DND-41 (cell line): Measurements from ENCODE around the gene EXOC3L4.

Experiments used
- ATAC-seq: fragments of 200-7000 bp; cut with Tn5 transposase; 3 replicates; pipeline ENCODE4 v1.9.1; 2021; ENCODE audit warnings: low read depth; ENCODE audit not compliant: insufficient read depth
- DNase-seq: peaks from one replicate; pipeline ENCODE4 v3.0.0-alpha.2; 2020
- H2AFZ ChIP-seq: 2 replicates; pipeline ENCODE4 v1.6.0; 2012; ENCODE audit warnings: low read depth, low read length
- H3K27ac ChIP-seq: 2 replicates; pipeline ENCODE4 v1.5.1; 2012; ENCODE audit warnings: low read length, inconsistent platforms
- H3K27me3 ChIP-seq: fragments of 200-600 bp; sonication (generic); 2 replicates; pipeline ENCODE4 v1.6.0; 2012; ENCODE audit warnings: low read length, mild to moderate bottlenecking, inconsistent platforms; ENCODE audit not compliant: insufficient read depth, poor library complexity
- H3K36me3 ChIP-seq: 2 replicates; pipeline ENCODE4 v1.5.1; 2012; ENCODE audit warnings: low read length, inconsistent platforms; ENCODE audit not compliant: insufficient read depth
- H3K4me1 ChIP-seq: 2 replicates; pipeline ENCODE4 v1.5.1; 2012; ENCODE audit warnings: mild to moderate bottlenecking, low read length; ENCODE audit not compliant: insufficient read depth
- H3K4me2 ChIP-seq: 2 replicates; pipeline ENCODE4 v1.6.0; 2012; ENCODE audit warnings: mild to moderate bottlenecking, moderate library complexity, low read length, inconsistent platforms; ENCODE audit not compliant: insufficient read depth
- H3K4me3 ChIP-seq, 2 experiments: fragments of 200-600 bp in 1 of 2; shearing (Covaris generic) in 1 of 2; 2 replicates each; pipeline ENCODE4 v1.5.1; 2012 to 2016; ENCODE audit warnings: inconsistent platforms in 2 of 2, low read length in 2 of 2, mild to moderate bottlenecking in 2 of 2, low read depth in 1 of 2, moderate library complexity in 1 of 2
- H3K79me2 ChIP-seq: 2 replicates; pipeline ENCODE4 v1.6.0; 2012; ENCODE audit warnings: low read length, inconsistent platforms; ENCODE audit not compliant: insufficient read depth
- H3K9ac ChIP-seq: 2 replicates; pipeline ENCODE4 v1.6.0; 2012; ENCODE audit warnings: low read depth, mild to moderate bottlenecking, inconsistent platforms, low read length, moderate library complexity
- H3K9me3 ChIP-seq: 2 replicates; pipeline ENCODE4 v1.5.1; 2012; ENCODE audit warnings: low read length, moderate library complexity, mild to moderate bottlenecking, inconsistent platforms; ENCODE audit not compliant: insufficient read depth, severe bottlenecking
- H4K20me1 ChIP-seq: 2 replicates; pipeline ENCODE4 v1.6.0; 2012; ENCODE audit warnings: low read length; ENCODE audit not compliant: insufficient read depth
- CTCF ChIP-seq: IDR thresholded peaks from 2 replicates; pipeline ENCODE4 v1.5.1; 2012; ENCODE audit warnings: borderline replicate concordance, low read length, moderate library complexity, mild to moderate bottlenecking; ENCODE audit not compliant: poor library complexity, severe bottlenecking; ENCODE audit errors: extremely low read depth
- EZH2 ChIP-seq: IDR thresholded peaks from 3 replicates; pipeline ENCODE4 v1.6.1; 2012; ENCODE audit warnings: borderline replicate concordance, low read depth, mild to moderate bottlenecking, moderate library complexity, low read length, inconsistent platforms; ENCODE audit not compliant: severe bottlenecking

Gene EXOC3L4

GRCh38 chr14:103052407-103052806, 42.1 kb upstream of the EXOC3L4 start:
- no peaks in the 10 kb centered on the region for H4K20me1 ChIP-seq
- TF ChIP-seq EZH2 (no peak), CTCF (no peak)
- H2AFZ ChIP-seq = no peak overlapping the region
- no peaks in the 10 kb centered on the region for H3K9me3 ChIP-seq
- no peaks in the 10 kb centered on the region for H3K79me2 ChIP-seq
- H3K36me3 ChIP-seq = no peaks in the 10 kb centered on the region
- peaks cover 9% of the 10 kb centered on the region for H3K27me3 ChIP-seq
- H3K27ac ChIP-seq = no peak overlapping the region
- DNase-seq (no peak), ATAC-seq (no peak)
- H3K4me2 ChIP-seq = no peak overlapping the region
- H3K9ac ChIP-seq = no peak overlapping the region
- no peaks in the 10 kb centered on the region for H3K4me1 ChIP-seq
- no peak overlapping the region for H3K4me3 ChIP-seq

GRCh38 chr14:103055695-103056094, 38.8 kb upstream of the EXOC3L4 start:
- Histone ChIP-seq H2AFZ (no peak overlapping the region), H3K9me3 (no peaks in the 10 kb centered on the region), H3K4me1 (no peaks in the 10 kb centered on the region), H3K27ac (no peak overlapping the region), H3K36me3 (no peaks in the 10 kb centered on the region), H4K20me1 (no peaks in the 10 kb centered on the region), H3K4me2 (no peak overlapping the region), H3K79me2 (no peaks in the 10 kb centered on the region), H3K9ac (no peak overlapping the region), H3K4me3 (no peak overlapping the region), H3K27me3 (peaks cover 5% of the 10 kb centered on the region)
- ATAC-seq (no peak), DNase-seq (no peak)
- TF ChIP-seq CTCF = no peak
- TF ChIP-seq EZH2 = no peak

GRCh38 chr14:103056322-103057027, 38.0 kb upstream of the EXOC3L4 start:
- Histone ChIP-seq H4K20me1 (no peaks in the 10 kb centered on the region), H3K9ac (no peak overlapping the region), H3K4me1 (no peaks in the 10 kb centered on the region), H3K4me3 (no peak overlapping the region), H2AFZ (no peak overlapping the region), H3K27ac (no peak overlapping the region), H3K4me2 (no peak overlapping the region), H3K27me3 (peaks cover 1% of the 10 kb centered on the region), H3K36me3 (no peaks in the 10 kb centered on the region), H3K9me3 (no peaks in the 10 kb centered on the region), H3K79me2 (no peaks in the 10 kb centered on the region)
- ATAC-seq (no peak), DNase-seq (no peak)
- TF ChIP-seq EZH2 (no peak), CTCF (no peak)

- no peak overlapping the region for H3K4me3 ChIP-seq
- no peaks in the 10 kb centered on the region for H3K36me3 ChIP-seq
- no peaks in the 10 kb centered on the region for H3K9me3 ChIP-seq
- DNase-seq (no peak), ATAC-seq (no peak)
- H3K9ac ChIP-seq = no peak overlapping the region
- H3K27me3 ChIP-seq = peaks cover 5% of the 10 kb centered on the region
- no peak overlapping the region for H3K4me2 ChIP-seq
- H3K27ac ChIP-seq = no peak overlapping the region
- H3K79me2 ChIP-seq = no peaks in the 10 kb centered on the region
- no peaks in the 10 kb centered on the region for H3K4me1 ChIP-seq
- TF ChIP-seq CTCF (no peak), EZH2 (no peak)
- no peaks in the 10 kb centered on the region for H4K20me1 ChIP-seq
- no peak overlapping the region for H2AFZ ChIP-seq
Measured at GRCh38 chr14:103057028-103057371, 37.5 kb upstream of the EXOC3L4 start.
